SHP77 treated with DMSO at 0.1 percent for 48 hours (cell line): ENCODE results near the gene PCSK5.

Experiments
- DNase-seq: peaks from one replicate; lab custom pipeline; 2025; lab: John Stamatoyannopoulos, UW

PCSK5 gene

DNA sequence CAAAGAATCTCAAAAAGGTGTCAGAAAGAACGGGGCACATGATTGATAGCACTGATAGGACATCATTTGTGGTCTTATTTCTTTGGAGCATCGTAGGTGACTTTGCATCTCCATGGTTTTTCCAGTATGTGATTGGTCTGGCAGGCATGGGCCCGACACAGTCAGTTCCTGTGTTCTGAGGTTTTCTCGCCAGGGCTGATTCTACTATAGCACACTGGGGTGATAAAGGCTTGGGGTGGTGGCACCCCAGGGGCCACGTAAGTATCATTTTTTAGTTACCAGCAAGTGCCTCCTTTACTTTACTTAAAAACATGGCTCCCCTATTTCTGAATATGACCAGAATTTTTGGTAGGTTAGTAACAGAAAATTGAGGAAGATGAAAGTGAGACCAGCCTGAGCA, 301.0 kb downstream of the PCSK5 start:
- DNase-seq: no peak

DNA sequence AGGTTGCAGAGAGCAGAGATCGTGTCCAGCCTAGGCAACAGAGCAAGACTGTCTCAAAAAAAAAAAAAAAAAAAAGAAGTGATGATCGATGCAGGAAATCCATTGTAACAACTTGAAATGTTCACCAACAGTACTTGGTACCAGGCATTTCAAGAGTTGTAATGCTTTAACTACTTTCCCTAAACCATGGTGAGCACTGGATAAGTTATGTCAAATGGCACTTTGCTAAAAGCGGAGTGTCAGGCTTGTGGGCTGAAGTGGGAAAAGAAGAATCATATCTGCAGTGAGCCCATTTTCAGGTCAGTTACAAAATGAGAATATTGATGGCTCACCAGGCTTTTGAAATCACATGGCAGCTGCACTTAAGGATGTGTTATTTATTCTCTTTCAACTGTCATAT, 301.5 kb downstream of the PCSK5 start:
- DNase-seq: no peak

DNA sequence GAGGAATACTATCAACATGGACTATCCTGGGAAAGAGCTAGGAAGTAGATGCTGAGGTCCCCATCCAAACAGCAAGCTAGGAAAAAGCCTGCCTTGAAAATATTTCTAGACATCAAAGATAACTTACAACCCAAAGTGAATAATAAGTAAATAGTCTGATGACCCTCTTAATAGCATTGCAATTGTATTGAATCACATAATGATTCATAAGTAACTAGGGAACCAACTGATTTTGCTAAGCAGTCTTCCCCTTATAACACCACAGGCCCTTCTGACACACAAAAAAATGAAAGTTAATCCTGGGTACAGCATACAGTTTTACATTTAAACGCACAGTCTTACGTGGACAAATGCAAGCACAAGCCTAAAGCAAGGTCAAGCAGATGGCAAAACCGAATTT, 304.4 kb downstream of the PCSK5 start:
- DNase-seq: no peak

DNA sequence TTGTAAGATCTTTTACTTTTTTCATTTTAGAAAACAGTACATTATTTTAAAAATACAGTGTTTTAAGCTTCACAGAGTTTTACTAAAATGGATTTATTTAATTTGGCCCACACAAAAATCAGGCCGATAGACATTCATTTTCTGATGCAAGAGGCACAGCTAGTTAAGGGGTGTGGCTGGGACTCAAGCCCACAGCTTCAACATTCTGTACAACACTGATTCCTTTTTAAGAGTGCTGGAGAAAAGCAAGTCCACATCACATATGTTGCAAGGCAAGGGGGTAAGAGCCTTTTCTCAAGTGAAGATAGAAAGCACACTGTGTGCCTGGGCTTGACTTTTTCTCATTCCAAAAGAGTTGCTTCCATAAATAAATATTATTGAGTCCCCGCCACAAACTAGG, 307.9 kb downstream of the PCSK5 start:
- DNase-seq: no peak

DNA sequence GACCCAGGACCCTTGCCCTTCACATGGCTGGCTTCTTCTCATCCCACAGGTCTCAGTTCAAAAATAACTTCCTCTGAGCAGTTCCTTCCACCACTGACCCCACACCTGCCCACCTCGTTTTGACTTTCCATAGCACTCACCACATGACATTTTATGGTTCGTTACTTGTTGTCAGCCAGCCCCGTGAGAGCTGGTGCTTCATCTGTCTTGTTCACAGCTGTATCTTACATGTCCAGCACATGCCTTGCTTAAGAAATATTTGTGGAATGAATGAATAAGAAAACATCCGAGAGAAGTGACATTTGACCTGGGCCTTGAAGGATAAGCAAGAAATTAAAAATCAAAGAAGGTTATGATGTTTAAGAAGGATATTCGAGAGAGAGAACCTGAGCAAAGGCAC, 309.8 kb downstream of the PCSK5 start:
- DNase-seq: no peak

DNA sequence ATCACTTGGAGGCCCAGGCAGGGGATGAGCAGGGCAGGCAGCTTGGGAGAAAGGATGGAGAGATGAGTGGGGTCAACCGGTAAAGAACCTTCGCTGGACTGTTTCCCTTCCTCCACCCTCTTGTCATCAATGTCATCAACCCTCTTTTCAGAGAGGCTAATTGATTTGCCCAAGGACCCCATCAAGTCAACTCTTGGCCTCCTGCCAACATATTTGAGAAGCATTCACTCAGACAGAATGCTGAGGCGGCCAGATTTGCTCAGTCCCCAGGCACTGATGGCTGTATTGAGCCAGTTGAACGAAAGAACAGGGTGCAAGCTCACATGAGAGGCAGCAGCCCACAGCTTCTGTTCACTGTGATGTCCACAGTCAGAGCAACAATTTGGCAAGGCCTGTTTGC, 310.3 kb downstream of the PCSK5 start:
- no peak for DNase-seq

DNA sequence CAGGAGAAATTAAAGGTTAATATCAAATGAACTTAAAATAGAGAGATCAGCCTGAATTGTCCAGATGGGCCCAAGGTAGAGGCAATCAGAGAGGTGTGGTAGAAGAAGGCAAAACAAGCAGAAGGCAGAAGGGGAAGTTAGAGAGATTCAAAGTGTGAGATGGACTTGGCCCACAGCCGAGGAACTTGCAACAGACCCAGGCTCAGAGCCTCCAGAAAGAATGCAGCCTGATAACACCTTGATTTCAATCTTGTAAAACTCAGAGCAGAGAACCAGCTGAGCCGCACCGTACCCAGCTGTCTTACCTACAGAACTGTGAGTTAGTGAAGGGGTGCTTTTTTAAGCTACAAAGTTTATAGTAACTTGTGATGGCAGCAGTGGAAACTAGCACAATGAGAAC, 312.9 kb downstream of the PCSK5 start:
- no peak for DNase-seq

DNA sequence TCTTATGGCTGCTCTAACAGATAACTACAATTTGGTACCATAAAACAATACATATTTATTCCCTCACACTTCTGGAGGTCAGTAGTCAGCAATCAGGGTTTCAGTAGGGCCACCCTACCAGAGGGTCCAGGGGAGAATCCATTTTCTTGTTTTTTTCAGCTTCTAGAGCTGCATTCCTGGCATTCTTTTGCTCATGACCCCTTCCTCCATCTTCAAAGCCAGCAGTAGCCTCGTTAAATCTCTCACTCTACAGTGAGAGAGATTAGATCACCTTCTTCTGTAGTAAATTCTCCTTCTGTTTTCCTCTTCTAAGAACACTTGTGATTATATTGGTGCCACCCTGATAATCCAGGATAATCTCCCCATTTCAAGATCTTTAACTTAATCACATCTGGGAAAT, 316.3 kb downstream of the PCSK5 start:
- no peak for DNase-seq

DNA sequence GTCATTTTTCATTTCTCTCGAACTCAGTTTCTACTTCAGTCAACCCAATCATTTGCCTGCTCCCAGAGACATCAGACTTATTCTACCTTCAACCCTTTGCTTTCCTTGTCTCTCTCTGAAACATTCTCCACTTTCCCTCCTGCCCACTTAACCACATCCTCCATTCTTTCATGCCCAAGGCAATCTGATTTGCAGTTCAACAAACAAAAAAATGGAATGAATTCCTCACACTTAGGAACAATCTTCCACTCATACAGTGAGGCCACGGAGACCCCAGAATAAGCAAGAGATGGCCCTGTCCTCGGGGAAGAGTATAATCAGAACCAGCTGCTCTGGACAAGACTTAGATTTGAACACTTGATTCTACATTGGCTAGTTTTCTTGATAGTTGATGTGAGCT, 323.3 kb downstream of the PCSK5 start:
- DNase-seq: no peak

DNA sequence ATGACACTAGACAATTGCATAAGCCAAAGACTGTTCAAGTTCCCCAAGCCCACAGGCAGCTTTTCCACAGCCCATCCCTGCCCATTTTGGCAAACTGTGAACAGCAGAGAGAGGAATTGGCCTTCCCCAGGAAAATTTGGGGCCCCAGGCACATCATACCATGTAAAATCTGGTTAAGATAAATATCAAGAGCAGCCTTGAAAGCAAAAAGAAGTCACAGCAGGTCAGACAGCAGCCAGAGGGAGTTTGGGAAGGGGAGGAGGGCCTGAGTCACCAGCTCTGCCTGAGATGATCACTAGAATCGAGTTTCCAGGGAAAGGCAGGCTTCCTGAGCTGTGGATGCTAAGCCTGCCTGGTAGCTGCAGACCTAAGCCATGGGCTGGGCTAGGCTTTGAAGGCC, 324.6 kb downstream of the PCSK5 start:
- no peak for DNase-seq

DNA sequence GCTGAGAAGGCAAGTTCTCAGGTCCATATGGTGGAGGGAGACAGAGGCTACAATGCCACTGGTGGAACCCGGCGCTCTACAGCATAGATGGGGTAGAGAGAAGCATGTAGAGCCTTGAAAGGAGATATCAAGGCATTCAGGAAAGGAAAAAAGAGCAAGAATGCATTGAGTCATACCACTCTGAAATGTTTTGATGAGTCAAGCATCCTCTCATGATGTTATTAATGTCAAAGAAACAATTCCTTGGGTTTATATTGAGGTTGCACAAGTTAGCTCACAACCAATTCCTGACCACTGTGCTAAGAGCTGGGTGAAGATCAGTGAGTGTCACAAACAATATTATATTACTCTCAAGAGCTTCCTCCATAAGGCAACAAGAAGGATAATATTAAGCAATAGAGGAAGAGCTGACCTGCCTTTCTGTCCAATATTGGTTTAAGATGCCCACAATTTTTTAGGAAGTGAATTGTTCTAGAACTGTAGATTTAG, 325.7 kb downstream of the PCSK5 start:
- no peak for DNase-seq

DNA sequence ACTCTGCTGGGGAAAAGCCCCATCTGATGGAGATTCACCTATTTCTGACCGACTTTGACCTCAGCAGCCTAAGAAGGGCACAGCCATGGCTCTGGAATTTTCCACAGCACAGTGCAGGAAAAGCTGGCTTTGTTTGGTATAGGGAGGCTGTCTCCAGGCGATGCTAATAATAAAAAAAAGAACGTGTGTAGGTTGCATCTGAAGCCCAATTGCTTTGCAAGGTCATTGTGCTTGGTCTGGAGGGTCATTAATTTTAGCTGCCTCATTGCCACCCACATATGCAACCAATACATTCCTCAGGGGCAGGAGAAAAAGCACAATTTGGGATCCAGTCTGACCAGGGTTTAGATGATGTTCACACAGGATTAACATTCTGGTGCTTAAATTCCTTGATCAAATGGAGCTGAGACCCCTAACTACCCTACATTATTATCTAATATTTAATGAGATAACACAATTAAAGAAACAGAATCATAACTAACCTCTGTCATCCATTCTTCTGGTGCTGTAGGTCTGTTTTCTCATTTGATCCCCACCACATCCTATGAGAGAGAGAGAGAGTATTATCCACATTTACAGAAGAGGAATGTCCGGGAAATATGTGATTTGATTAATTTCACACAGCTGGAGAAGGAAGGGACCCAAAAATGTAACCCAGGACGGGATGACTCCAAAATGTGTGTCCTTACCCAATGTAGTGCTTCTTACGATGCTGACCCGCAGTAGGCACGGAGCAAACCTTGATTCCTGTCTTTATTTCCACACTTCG, 327.8 kb downstream of the PCSK5 start:
- DNase-seq: no peak

DNA sequence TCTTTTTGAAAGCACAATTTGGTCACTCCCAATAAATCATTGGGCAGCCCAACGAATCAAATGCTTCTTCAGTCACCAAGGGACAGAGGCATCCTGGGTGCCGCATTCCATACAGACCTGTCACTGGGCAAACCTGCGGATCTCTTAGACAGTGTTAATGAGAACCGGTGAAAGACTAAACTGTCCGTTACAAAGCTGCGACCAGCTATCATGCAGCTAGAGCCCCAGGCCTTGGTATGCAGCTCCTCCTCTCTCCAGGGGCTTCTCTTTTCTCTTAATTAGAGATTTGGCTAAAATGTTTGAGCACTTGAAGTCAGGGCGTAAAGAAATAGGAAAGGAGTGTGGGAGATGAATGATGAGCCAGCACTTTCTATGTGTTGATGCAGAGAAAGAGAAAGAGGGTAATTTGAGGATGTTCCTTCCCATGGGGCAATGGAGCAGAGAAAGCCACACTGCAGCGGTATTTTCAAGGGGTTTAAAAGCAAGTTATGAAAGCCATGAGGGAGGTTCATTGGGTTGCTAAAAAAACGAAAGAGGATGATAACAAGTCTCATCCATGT, 328.5 kb downstream of the PCSK5 start:
- DNase-seq: no peak

DNA sequence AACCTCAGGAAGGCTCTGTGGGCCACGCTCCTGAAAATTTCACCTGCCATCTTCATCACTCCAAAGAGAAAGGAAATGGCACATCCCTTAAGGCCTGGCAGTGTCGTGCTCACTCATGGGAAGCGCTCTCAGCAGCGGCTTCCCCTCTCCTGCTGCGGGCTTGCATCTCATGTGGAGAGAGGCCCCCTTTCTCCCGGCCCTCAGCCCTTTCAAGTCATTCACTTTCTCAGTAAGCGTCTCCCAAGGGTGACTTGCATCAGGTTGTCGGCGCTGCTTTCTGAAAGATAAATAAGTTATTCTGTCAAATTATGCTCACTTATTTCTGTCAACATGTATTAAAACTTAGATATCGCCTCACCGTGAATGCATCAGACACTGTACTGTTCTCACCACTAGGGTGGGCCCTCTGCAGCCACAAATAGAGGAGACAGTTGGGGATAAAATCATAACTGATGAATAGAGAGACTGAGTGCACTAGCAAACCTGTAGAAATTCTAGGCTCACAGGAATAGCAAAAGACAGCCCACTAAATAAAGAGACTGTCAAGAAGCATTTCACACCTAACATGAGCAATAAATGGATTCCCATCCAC, 329.2 kb downstream of the PCSK5 start:
- no peak for DNase-seq

DNA sequence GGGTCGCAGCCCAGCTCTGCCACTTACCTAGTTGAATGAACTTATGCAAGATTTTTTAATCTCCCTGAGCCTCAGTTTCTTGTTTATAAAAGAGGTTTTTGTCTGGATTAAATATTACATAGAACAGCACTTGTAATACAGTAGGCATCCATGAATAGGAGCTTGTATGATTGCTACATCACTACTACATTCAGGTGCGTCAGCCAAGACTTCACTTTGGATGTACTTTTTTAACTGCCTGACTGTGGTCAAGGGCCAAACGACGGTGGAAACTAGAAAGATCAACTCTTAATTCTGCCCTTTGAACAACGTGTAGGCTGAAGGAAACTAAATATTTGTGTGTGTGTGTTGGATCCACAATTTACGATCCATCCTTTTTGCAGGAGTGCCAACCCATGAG, 330.9 kb downstream of the PCSK5 start:
- no peak for DNase-seq

DNA sequence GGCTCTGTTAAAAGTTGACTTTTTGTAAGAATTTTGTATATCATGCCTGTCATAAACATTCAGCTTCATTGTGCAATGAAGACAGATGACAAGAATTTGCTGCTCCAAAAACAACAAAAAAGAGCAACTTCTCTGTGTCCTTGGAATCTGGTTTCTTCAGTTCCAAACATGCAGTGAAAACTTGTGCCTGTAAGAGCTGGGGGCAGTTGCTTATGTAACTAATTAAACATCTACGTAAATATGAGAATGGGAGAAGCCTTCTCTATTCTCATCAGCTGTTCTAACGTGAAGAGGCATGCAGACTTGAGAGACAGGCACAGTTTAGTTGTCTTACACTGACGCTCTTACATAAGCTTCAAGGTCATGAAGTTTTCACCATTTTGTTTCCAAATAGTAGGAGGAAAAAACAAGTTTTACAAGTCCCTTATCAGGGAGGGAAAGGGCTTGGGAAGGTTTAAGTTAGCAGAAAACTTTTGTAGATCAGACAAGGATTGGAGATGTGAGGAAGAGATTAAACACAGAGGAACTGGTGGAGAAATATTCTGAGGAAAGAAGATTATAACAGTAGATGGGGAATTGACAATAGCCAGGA, 333.4 kb downstream of the PCSK5 start:
- DNase-seq: no peak

DNA sequence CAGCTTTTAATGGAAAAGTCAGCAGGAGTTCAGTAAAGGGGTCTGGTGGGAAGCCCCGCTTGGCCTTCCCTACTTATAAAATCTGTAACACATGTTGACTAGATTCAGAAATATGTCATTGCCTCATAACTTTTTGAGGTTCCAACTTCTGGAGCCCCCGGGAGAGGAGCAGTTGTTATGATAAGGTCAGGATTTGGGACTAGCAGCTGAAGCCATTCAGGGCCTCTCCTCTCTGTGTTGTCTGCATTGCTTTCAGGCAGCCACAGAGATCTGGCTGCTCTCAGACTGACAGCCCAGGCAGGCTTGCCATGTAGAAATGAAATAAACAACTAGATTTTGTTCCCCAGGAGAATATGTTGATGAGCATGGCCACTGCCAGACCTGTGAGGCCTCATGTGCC, 336.7 kb downstream of the PCSK5 start:
- DNase-seq: no peak

DNA sequence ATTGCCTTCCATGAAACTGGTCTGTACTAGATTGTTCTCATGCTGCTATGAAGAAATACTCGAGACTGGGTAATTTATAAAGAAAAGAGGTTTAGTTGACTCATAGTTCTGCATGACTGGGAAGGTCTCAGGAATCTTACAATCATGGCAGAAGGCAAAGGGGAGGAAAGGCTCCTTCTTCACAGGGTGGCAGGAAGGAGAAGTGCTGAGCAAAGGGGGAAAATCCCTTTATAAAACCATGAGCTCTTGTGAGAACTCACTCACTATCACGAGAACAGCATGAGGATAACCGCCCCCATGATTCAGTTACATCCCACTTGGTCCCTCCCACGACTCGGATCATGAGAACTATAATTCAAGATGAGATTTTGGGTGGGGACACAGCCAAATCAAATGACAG, 340.5 kb downstream of the PCSK5 start:
- no peak for DNase-seq

DNA sequence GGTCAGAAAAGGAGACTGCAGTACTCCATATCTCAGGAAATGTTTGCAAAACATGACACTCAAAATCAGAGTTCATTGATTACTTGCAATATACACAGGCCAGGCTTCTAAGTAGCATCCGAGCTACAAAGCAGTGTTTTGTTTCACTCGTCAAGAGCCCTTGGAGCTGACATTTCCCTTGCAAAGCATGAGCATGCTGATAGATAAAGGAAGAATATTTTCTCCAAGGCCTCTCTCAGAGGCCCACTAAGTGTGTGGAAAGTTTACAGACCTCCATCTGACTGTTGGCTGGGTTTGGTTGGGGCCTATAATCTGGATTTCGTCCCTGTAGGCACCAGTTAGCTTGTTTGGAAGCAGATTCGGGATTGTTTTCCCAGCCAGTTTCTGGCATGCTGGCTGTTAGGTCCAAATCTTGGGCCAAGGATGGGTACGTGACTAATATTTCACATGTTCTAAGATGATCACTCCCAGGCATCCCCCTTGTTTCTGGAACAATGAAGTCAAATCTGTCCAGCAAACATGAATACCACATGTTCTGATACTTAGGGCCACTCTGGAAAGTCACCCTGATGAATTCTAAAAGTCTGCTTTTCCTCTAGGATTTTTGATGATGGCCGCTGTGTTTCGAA, 342.5 kb downstream of the PCSK5 start:
- DNase-seq: no peak

DNA sequence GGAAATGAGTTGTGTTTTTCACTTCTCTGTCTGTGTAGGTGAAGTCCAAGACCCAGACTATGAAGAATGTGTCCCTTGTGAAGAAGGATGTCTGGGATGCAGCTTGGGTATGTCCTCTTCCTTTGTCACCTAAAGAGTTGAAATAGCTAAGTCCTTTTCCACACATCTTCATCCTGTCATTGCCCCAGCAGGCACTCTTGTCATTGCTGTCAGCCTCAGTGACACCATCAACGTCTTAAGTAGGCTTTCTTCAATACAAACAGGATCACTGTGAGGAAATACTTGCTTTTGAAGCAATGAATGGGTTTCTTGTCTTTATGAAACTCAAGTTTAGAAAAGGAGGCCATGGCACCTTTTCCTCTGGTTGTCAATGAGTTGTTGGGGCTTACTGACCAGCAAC, 350.1 kb downstream of the PCSK5 start:
- no peak for DNase-seq

DNA sequence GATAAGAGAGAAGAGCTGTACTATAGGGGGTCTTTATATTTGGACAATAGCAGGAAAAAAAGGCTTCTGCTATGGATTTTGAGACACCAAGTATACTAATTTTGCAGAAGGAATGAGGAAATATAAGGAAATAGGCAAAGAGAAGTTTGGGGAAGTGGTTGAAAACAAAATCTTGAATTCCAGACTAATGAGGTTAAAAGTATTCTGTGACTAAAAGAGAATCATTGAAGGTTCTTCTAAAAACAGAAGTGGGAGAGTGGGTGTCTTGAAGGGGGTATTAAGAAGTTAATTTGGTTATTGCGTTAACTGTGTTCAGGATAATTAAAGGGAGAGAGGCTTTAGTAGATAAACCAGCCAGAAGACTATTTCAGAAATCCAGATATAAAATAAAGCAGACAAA, 355.0 kb downstream of the PCSK5 start:
- no peak for DNase-seq

DNA sequence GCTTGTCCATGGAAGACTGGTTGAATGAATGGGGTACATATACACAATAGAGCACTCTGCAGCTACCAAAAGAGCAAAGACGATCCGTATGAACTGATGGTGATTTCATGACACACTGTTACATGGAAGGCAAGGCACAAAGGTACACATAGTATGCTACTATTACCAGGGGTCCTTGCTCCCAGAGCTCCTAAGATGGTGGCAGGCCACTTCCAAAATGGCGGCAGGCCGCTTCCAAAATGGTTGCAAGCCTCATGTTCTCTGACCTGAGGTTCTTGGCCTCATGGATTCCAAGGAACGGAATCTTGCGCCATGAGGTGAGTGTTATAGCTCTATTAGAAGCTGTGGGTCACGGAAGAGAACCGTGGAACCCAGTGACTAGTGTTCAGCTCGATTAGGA, 356.2 kb downstream of the PCSK5 start:
- no peak for DNase-seq

DNA sequence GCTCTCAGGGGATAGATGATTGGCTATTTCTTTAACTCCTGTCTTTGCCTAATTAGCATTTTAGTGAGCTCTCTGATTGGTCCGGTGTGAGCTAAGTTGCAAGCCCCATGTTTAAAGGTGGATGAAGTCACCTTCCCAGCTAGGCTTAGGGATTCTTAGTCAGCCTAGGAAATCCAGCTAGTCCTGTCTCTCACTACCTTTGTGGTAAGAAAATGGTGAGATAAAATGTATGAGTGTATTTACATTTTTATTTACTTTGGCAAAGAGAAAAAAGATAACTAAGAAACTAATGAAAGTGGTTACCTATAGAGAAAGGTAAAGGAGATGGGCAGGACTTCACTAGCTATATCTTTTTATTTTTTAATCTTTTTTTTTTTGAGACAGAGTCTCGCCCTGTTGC, 357.0 kb downstream of the PCSK5 start:
- DNase-seq: no peak
